ENCODE data around the gene MDM4.
A peak's percentile ranks its signal among the peaks of the same experiment; 100 is the strongest.

MDM4 gene

DNA sequence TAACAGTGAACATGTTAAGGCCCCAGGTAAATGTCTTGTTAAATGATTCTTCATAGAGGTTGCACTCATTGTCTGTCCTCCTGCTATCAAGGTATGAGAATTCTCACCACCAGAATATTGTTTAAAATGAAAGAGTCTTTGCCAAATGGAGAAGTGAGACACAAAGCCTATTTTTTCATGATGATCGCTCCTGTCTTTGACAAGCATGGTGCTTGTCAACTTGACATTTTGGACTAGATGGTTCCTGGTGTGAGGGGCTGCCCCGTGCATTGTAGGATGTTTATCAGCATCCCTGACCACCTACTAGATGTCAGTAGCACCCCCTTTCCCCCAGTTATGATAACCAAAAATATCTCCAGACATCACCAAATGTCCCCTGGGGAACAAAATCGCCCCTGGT, 65.6 kb downstream of the MDM4 start:
- DNase-seq: no peak

DNA sequence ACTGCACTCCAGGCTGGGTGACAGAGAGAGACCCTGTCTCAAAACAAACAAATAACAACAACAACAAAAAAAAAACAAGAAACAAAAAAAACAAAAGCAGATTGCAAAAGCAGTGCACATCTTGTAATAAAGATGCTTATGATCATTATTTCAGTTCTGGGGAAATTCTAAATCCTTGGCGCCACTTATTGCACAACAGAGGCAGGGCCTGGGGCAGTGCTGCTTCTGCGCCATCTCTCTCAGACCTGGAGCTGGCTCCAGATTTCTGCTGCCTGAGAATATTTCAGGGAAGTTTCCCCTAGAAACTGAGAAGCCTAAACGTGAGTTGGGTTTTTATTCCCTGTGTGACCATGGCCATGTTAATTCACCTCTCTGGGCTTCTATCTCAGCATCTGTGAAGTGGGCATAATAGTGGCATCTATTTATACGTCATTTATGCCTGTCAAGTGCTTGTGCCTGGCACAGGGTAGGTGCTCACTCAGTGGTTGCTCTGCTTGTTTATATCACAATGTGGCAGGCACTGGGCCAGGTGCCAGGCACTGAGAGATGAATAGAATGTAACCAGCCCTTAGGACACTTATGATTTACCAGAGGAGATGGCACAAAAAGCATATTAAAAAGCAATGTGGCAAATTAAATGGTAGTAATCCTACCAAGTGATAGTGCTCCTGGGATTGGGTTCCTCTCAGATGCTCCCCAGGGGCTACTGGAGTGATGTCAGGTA, 67.9 kb downstream of the MDM4 start:
- peak; percentile 82 for DNase-seq

DNA sequence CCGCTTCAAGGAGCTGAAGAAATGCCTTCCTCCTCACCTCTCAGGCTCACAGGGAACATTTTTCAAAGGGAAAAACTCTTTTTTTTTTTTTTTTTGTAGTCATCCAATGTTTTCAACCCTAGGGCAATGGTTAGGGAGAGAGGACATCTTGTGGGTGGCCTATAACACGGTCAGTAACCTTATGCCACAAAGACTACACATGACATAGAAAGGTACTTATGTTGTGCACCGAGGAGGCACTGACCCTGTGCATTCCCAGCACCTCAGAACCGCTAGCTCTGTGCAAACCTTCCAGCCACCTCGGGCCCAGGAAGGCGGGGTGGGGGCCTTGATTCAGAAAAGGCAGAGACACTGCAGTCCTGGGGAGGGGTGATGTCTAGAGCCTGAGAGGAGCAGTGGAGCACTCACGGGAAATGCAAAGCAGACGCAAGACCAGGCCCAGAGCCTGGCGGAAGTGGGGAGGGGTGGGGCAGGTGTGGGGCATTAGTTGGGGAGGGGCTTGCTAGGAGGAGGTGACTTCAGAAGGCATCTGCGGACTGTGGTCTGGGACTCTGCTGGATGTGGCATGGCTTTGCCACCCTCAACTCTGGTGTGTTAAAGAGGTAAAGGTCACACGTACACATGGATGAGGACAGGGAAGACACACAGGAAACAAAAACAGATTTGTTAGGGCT, 68.6 kb downstream of the MDM4 start:
- DNase-seq: no peak

DNA sequence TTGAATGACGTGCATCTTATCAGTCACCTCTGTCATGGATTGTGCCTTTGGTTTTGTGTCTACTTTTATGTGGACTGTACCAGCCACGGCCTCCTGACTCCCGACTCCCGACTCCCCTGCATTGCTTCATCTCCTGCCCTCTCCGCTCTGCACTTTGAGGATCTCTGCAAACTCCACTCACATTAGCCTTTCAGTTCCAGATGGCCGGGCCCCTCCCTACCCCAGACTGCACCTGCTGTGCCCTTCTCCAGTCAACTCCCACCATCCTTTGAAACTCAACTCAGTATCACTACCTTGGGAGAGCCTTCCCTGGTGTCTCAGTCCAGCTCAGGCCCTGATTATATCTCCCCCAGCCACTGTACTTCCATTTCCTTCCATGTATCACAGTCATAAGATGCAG, 71.4 kb downstream of the MDM4 start:
- no peak for DNase-seq

DNA sequence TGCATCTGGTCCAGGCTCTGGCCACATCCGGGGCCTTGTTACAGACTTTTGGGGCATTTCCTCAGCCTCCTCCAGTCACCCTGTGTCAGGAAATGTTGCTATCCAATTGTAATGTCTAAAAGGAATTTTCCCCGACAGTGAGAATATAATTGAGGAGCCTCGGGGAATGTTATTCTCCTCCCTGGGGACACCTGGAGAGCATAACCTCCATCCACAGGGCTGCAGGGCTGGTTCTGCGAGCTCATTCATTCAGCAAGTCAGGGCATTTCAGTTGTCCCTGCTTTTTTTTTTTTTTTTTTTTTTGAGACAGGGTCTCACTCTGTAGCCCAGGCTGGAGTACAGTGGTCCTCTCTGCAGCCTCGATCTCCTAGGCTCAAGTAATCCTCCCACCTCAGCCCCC, 72.6 kb downstream of the MDM4 start:
- DNase-seq: no peak

DNA sequence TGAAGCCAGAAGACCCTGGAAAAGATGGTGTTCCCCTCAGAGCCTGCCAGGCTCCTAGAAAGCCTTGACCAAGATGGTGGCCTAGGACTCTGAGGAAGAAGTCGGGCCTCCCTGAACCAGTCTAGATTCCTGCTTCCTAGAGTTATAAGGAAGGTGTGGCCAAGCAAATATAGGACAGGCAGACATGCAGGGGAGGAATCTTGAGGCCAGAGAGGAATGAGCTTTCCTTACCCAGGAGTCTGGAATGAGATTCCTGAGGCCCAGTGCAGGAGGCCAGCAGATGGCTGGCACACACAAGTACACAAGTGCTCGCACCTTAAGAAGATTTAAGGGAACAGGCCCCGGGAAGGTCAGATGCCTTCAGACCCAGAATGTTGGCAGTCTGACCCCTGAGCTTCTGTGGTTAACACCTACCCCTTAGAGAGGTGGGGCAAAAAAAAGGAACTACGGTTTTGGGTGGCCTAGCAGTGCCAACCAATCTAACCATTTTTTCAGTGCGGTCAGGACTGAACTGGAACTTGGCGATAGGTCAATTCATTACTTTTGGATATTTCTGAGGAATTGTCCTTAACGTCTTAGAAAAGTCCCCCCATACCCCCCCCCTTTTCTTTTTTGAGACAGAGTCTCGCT, 73.3 kb downstream of the MDM4 start:
- DNase-seq: no peak

DNA sequence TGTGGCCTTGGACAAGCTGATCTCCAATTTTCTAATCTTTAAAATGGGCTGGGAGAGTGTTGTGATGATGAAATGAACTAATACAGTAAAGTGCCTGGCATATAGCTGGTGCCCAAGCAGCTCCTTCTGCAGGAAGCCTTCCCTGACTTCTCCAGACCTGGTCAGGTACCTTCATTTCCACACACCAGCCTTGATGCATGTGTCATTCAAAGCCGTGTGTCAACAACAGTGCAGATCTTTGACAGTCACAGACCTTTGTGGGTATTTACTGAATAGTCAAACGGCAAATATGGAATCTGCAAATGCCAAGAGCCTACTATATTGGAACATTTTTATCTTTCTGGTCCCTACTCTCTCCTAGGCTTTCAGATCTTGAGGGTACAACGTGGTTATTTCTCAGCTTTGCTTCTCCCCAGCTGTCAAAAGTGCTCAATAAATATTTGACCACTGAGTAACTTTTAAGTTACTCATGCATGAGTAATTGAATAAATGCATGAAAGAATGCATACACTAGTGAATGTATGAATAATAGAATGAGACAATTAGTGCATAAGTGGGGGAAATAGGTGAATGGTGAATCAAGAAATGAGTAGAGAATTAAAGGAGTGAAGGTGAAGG, 75.4 kb downstream of the MDM4 start:
- DNase-seq: no peak

DNA sequence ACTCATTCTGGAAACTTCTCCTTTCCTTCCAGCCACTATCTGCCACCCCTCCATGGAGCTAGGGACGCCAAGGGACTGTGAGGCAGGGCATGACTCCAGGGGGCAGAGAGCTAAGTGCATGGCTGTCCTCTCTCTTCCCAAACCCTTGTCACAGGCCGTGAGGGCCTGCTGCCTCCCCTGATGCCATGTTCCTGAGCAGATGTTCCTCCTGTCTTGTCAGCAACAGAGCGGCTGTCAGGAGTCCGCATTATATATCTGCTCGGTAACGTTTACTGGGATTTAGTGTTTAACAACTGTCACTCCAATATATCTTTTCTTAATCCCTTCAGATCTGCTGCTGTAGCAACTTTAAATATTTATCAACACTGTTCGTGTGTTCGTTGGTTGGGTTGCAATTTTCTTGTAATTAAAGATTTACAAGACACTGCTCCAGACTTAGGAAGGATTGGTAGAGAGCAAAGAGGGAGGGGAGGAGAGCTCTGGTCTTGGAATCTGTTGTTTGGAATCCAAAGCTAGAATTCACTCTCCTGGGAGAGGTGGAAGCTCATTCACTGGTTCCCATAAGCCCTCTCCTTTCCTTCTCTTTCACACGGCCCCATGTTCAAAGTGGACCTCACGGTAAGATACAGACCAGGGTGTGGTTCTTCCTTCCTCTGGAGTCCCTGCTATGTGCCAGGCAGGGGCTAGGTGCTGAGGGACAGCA, 76.2 kb downstream of the MDM4 start:
- no peak for DNase-seq

DNA sequence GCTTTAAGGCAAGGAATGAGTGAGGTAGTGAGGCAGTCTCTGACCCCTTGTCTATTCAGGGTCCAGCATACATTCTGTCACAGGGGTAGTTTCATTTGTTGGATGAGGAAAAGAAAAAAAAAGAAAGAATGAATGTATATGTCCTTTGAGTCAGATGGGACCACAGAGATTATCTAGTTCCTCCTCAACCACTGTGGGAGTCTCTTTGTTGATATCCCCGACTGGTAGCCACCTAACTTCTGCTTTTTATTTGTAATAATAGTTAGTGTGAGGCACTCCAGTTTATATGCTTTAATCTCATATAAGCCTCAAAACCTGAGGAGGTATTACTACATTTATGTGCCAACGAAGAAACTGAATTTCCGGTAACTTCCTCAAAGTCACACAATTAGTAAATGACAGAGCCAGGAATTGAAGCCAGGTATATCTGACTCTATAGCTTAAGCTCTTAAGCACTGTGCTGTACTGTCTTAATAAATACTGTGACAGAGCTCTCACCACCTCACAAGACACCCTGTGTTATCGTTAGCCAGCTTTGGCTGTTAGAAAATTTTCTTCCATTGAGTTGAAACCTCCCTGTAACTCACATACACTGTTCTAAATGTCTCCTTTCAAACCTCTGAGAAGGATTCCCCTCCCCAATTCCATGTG, 82.2 kb downstream of the MDM4 start:
- no peak for DNase-seq

DNA sequence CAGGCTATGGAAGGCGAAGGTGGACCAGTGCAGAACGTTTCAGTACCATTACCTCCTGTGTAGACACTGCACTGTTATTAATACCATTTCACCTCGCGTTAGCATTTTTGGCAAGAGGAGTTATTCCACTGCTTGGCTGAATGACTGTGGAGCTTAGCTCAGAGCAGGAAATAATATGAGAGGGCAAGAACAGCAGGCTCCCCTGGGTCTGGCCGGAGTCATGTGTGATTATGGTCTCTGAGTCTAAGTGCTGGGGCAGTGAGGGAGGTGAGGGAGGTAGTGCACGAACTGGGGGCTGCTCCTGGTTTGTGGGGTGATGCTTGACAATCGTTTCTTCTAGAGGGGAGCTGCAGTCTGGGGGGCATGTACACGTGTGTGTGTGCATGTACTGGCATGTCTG, 82.9 kb downstream of the MDM4 start:
- no peak for DNase-seq

DNA sequence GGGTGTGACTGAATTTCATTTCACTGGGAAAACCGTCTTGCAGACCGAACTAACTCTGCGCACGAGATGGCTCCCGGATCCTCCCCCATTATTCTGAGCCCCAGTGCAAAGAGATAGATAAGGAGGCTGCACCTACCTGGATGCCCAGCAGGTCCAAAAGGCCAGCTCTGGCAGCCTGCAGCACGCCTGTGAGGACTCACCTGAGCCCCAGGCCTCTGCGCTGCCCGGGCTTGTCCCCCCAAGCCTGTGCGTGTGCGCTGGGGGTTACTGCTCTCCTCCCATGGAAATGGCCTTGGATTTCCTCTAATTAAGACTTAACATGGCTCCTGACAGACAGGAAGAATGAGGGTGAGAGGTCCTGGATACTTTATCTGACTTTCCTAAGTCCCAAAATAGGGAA, 83.4 kb downstream of the MDM4 start:
- no peak for DNase-seq

DNA sequence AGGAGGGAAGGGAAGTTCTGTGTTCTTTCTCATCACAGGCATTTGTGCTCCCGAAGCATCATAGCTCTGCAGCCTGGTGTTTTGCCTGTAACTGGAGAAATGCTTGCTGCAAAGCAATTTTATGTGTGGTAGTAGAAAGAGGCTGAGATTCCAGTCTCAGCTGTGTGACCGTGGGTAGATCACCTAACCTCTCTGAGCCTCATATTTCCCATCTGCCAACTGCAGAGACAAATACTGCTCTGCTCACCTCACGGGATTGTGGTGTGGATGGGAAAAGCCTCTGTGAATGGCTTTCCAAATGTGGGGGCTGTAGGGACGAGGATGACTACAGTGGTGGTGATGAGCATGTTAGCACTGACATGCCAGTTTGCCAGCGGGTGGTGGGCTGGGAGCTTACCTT, 84.0 kb downstream of the MDM4 start:
- DNase-seq: no peak

DNA sequence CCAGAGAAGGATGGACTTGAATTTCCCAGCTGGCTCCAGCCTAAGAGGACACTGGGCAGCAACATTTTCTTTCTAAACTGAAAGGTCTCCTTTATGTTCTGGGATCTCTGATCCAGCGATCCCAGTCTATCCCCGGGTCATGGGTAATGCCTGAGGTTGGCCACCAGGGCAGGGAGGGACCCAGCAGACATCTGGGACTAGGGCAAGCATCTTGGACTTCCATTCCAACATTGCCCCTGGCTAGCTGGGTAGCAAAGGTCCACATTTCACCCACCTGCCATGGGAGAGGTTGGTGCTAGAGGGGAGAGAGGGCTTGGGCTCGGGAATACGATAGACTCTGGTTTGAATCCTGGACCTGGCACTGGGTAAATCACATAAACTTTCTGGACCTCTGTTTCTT, 84.8 kb downstream of the MDM4 start:
- DNase-seq: no peak

DNA sequence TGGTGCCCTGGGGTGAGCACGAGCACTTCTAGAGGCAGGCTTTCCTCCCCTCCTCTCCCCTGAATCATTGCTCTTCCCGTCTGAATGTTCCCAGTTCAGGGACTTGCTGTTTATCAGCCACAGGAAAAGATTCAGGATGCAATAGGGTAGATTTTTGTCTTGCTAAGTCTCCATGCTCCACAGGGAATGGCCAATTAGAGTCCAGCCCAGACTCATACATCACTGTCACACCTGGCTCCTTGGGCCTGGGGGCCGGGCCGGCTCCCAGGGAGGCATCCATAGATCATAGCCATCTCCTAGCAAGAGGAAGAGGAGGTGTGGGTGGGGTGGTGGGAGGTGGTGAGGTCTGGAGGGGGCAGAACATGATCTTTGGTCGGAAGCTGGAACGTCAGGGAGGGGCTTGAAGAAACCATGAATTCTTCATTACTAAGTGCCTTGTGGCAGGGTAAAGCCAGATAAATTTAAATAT, 85.9 kb downstream of the MDM4 start:
- no peak for DNase-seq

DNA sequence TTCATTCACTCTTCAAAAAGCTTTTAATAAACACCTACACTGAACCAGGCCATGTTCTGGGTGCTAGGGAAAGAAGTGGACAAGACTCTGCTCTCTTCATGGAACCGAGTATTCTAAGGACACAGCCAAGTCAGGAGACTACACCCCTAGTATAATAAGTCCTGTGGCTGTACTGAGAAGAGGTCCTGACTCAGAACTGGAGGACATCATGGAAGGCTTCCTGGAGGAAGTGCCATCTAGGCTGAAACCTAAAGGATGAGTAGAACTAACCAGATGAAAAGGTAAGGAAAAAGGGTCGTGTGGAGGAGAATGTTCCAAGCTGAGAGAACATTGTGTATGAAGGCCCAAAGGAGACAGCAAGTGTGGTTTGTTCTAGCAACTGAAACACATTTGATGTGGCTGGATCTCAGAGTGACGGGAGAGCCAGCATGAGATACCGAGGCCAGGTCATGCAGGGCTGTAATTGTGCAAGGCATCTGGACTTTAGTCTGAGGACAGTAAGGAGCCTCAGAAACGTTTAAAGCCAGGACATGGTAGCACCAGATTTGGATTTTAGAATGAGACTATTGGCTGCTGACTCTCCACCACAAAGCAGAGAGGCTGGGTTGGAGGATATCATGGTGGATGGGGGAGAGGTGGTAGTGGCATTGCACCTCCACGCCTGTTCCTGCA, 86.8 kb downstream of the MDM4 start:
- DNase-seq: no peak

DNA sequence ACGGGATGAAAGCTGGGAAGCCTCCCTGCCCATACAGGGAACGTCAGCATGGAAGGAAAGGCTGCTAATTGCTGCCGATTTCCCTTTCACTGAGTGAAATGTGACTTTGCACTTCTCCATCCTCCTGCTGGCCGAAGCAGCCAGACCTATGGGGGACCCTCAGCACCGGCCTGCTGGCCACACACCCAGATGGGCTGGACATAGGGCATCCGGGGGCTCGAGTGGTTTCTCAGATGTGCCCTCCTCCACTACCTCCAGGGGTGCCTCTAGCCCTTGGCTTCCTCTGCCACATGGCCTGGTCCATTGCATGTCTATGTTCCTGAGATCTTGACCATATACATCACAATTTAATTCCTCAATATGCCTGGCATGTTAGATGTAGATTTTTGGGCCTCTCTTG, 89.6 kb downstream of the MDM4 start:
- DNase-seq: no peak

Measured in NCI-H2029 treated with DMSO at 0.1 percent for 48 hours (cell line).